H9 (cell line): Measurements from ENCODE around the gene MYO1F. TPM values are rescaled to one million over a fixed set of nuclear protein-coding genes. Genes with fewer than 3 reads are reported as not detected.
A peak's percentile ranks its signal among the peaks of the same experiment; 100 is the strongest.
"Not testable (repeated sequence)": the region's sequence is repeated elsewhere in the genome, so short reads cannot be mapped to it uniquely, and the experiment has no call there.

Source experiments
- DNase-seq: peaks from one replicate; pipeline ENCODE4 v3.0.0-alpha.2; 2017
- H2AFZ ChIP-seq: one replicate; pipeline ENCODE4 v1.6.1; 2013; ENCODE audit warnings: mild to moderate bottlenecking, low read length, control low read depth, moderate library complexity
- H2AK5ac ChIP-seq: 2 replicates; pipeline ENCODE4 v1.6.1; 2013; ENCODE audit warnings: low read length, control low read depth, mixed read lengths; ENCODE audit not compliant: insufficient read length
- H2BK120ac ChIP-seq: one replicate; pipeline ENCODE4 v1.6.1; 2013; ENCODE audit warnings: low read depth, mild to moderate bottlenecking, low read length, control low read depth, inconsistent platforms; ENCODE audit not compliant: poor library complexity, severe bottlenecking
- H2BK12ac ChIP-seq: 2 replicates; pipeline ENCODE4 v1.6.1; 2013; ENCODE audit warnings: low read length, control low read depth, mixed read lengths, low read depth; ENCODE audit not compliant: insufficient read length
- H2BK15ac ChIP-seq: 2 replicates; pipeline ENCODE4 v1.6.1; 2013; ENCODE audit warnings: low read depth, low read length, control low read depth
- H2BK20ac ChIP-seq: one replicate; pipeline ENCODE4 v1.6.1; 2013; ENCODE audit warnings: low read depth, mild to moderate bottlenecking, low read length, control low read depth, inconsistent platforms; ENCODE audit not compliant: poor library complexity, severe bottlenecking
- H2BK5ac ChIP-seq: 2 replicates; pipeline ENCODE4 v1.6.1; 2013; ENCODE audit warnings: low read length, control low read depth, mixed read lengths; ENCODE audit not compliant: insufficient read length
- H3K14ac ChIP-seq: 2 replicates; pipeline ENCODE4 v1.6.1; 2013; ENCODE audit warnings: low read length, control low read depth; ENCODE audit not compliant: insufficient read depth
- H3K18ac ChIP-seq: 2 replicates; pipeline ENCODE4 v1.6.1; 2013; ENCODE audit warnings: low read depth, mild to moderate bottlenecking, mixed read lengths, low read length, control low read depth; ENCODE audit not compliant: insufficient read length
- H3K23ac ChIP-seq: 2 replicates; pipeline ENCODE4 v1.6.1; 2013; ENCODE audit warnings: low read length, control low read depth, mixed read lengths, low read depth; ENCODE audit not compliant: insufficient read length
- H3K23me2 ChIP-seq: 2 replicates; pipeline ENCODE4 v1.6.1; 2013; ENCODE audit warnings: low read depth, mild to moderate bottlenecking, mixed read lengths, low read length, control low read depth; ENCODE audit not compliant: insufficient read length, poor library complexity, severe bottlenecking
- H3K27ac ChIP-seq: 2 replicates; pipeline ENCODE4 v1.5.1; 2013; ENCODE audit warnings: low read length, control low read depth, mixed read lengths, low read depth; ENCODE audit not compliant: insufficient read length
- H3K27me3 ChIP-seq: 2 replicates; pipeline ENCODE4 v1.6.1; 2013; ENCODE audit warnings: low read length, control low read depth, inconsistent platforms; ENCODE audit not compliant: insufficient read depth
- H3K4ac ChIP-seq: 2 replicates; pipeline ENCODE4 v1.6.1; 2013; ENCODE audit warnings: low read depth, mild to moderate bottlenecking, control low read depth, inconsistent platforms, low read length, moderate library complexity
- H3K4me1 ChIP-seq: 2 replicates; pipeline ENCODE4 v1.6.1; 2013; ENCODE audit warnings: low read length, control low read depth, inconsistent platforms; ENCODE audit not compliant: insufficient read depth
- H3K4me2 ChIP-seq: 2 replicates; pipeline ENCODE4 v1.6.1; 2013; ENCODE audit warnings: low read length, control low read depth, mixed read lengths; ENCODE audit not compliant: insufficient read length, insufficient read depth
- H3K56ac ChIP-seq: 2 replicates; pipeline ENCODE4 v1.6.1; 2013; ENCODE audit warnings: low read depth, mild to moderate bottlenecking, mixed read lengths, low read length, control low read depth; ENCODE audit not compliant: insufficient read length
- H3K79me1 ChIP-seq: 2 replicates; pipeline ENCODE4 v1.6.1; 2013; ENCODE audit warnings: low read depth, mild to moderate bottlenecking, moderate library complexity, low read length, control low read depth, inconsistent platforms; ENCODE audit not compliant: insufficient read depth, poor library complexity, severe bottlenecking
- H3K79me2 ChIP-seq: 2 replicates; pipeline ENCODE4 v1.6.1; 2013; ENCODE audit warnings: low read length, control low read depth, inconsistent platforms; ENCODE audit not compliant: insufficient read depth
- H3K9ac ChIP-seq: 2 replicates; pipeline ENCODE4 v1.6.1; 2013; ENCODE audit warnings: low read length, control low read depth, mixed read lengths; ENCODE audit not compliant: insufficient read length; ENCODE audit errors: extremely low read depth
- H3K9me3 ChIP-seq: one replicate; pipeline ENCODE4 v1.6.1; 2013; ENCODE audit warnings: low read depth, low read length, inconsistent platforms; ENCODE audit not compliant: control insufficient read depth
- H3T11ph ChIP-seq: one replicate; pipeline ENCODE4 v1.6.1; 2013; ENCODE audit warnings: mild to moderate bottlenecking, low read length, control low read depth, inconsistent platforms
- H4K20me1 ChIP-seq: one replicate; pipeline ENCODE4 v1.6.1; 2013; ENCODE audit not compliant: control insufficient read depth, insufficient read length, insufficient read depth
- H4K5ac ChIP-seq: 2 replicates; pipeline ENCODE4 v1.6.1; 2013; ENCODE audit warnings: low read depth, mild to moderate bottlenecking, mixed read lengths, low read length, control low read depth; ENCODE audit not compliant: insufficient read length
- H4K8ac ChIP-seq: replicated peaks from 2 replicates; pipeline ENCODE4 v1.6.1; 2013; ENCODE audit warnings: low read length, control low read depth, mixed read lengths, low read depth; ENCODE audit not compliant: insufficient read length
- H4K91ac ChIP-seq: 2 replicates; pipeline ENCODE4 v1.6.1; 2013; ENCODE audit warnings: low read depth, mild to moderate bottlenecking, moderate library complexity, mixed read lengths, low read length, control low read depth; ENCODE audit not compliant: insufficient read length
- H3K27ac Mint-ChIP-seq, 3 experiments: 2 replicates in 2 of 3; 3 replicates in 1 of 3; pipeline ENCODE4 v1.8.0; 2020 to 2021; ENCODE audit warnings: mixed read lengths in 3 of 3, mild to moderate bottlenecking in 1 of 3, moderate library complexity in 1 of 3
- H3K27me3 Mint-ChIP-seq: 2 replicates; pipeline ENCODE4 v1.8.0; 2021; ENCODE audit warnings: low read depth, mild to moderate bottlenecking, moderate library complexity, mixed read lengths
- H3K36me3 Mint-ChIP-seq, 3 experiments: 2 replicates in 2 of 3; 3 replicates in 1 of 3; pipeline ENCODE4 v1.8.0; 2020 to 2021; ENCODE audit warnings: low read depth in 3 of 3, mixed read lengths in 3 of 3; ENCODE audit not compliant: insufficient read depth in 1 of 3
- H3K4me1 Mint-ChIP-seq, 2 experiments: 2 replicates each; pipeline ENCODE4 v1.8.0; 2020; ENCODE audit warnings: mixed read lengths in 2 of 2
- H3K4me3 Mint-ChIP-seq, 2 experiments: 2 replicates in 1 of 2; 3 replicates in 1 of 2; pipeline ENCODE4 v1.8.0; 2020 to 2021; ENCODE audit warnings: mild to moderate bottlenecking in 2 of 2, mixed read lengths in 2 of 2, moderate library complexity in 1 of 2
- H3K9me3 Mint-ChIP-seq, 2 experiments: 2 replicates in 1 of 2; 3 replicates in 1 of 2; pipeline ENCODE4 v1.8.0; 2020; ENCODE audit warnings: mild to moderate bottlenecking in 2 of 2, mixed read lengths in 2 of 2, moderate library complexity in 1 of 2
- CTCF ChIP-seq: fragments of 200-600 bp; sonication (generic); conservative IDR thresholded peaks from 3 replicates; pipeline ENCODE4 v1.8.0; 2021; ENCODE audit warnings: antibody characterized with exemption, mild to moderate bottlenecking
- WGBS: extraction: QIAGEN DNeasy Blood & Tissue Kit; methylation state at CpG from one replicate; pipeline ENCODE4 v1.1.7; 2013; ENCODE audit warnings: missing lambda C conversion rate, low lambda C conversion rate, mixed read lengths; ENCODE audit not compliant: insufficient read length; ENCODE audit errors: extremely low coverage; 5-methylcytosine and 5-hydroxymethylcytosine counted together
- total RNA-seq: library from RNA; stranded (reverse); gene quantifications from 2 replicates; pipeline ENCODE4 v1.2.1, GENCODE V29; 2021

The MYO1F gene
- total RNA-seq, 1 experiment from 2014 or later: 1.0 TPM

- H2BK5ac ChIP-seq, H2BK120ac ChIP-seq, H3K56ac ChIP-seq, H3K27me3 Mint-ChIP-seq, H3K4me2 ChIP-seq, H2BK12ac ChIP-seq, H3T11ph ChIP-seq, H3K9me3 ChIP-seq, H2BK15ac ChIP-seq, H3K27ac Mint-ChIP-seq, H3K79me1 ChIP-seq, H3K79me2 ChIP-seq, H4K20me1 ChIP-seq, H3K4me1 ChIP-seq, H3K4me1 Mint-ChIP-seq, H4K5ac ChIP-seq, H2BK20ac ChIP-seq, H3K23me2 ChIP-seq, H4K91ac ChIP-seq, H3K18ac ChIP-seq, H3K36me3 Mint-ChIP-seq, H4K8ac ChIP-seq, H2AK5ac ChIP-seq, H2AFZ ChIP-seq, H3K4ac ChIP-seq, H3K14ac ChIP-seq, H3K23ac ChIP-seq, H3K27me3 ChIP-seq, H3K9me3 Mint-ChIP-seq, H3K9ac ChIP-seq, H3K4me3 Mint-ChIP-seq, DNase-seq, H3K27ac ChIP-seq: not testable (repeated sequence)
- WGBS: no CpG with 5 or more reads among the region's 4 CpGs
- peak; percentile 64 for TF ChIP-seq CTCF
Measured at GRCh38 chr19:8622886-8623285, 45.6 kb upstream of the MYO1F start.
